Stimulated activated CD8-positive, alpha-beta memory T cell treated with anti-CD3 and anti-CD28 coated beads, Interleukin-7, amount 100 ng/mL, for 24 hours (primary cell): ENCODE data around the gene ZNF385C.

Source experiments
- DNase-seq: peaks from one replicate; pipeline ENCODE4 v3.0.0-alpha.2; 2020; ENCODE audit warnings: low read depth

The ZNF385C gene

DNA sequence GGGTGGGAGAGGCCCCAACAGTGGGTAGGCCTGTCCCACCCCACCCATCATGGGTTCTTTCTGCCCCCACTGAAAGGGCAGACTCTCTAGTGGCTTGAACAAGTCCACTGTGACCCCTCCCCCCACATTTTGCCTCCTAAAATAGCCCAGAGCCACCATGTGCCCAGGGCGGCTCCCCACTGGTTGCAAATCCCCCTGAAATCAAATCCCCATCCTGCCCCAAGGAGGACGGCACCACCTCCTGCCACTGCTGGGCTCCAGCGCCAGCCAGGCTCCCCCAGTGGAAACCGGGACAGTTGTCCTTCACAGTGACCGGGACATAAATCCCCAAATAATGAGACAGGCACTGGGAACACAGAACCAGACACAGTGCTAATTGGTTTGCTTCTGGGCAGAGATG, 20.5 kb downstream of the ZNF385C start:
- DNase-seq, result no peak

DNA sequence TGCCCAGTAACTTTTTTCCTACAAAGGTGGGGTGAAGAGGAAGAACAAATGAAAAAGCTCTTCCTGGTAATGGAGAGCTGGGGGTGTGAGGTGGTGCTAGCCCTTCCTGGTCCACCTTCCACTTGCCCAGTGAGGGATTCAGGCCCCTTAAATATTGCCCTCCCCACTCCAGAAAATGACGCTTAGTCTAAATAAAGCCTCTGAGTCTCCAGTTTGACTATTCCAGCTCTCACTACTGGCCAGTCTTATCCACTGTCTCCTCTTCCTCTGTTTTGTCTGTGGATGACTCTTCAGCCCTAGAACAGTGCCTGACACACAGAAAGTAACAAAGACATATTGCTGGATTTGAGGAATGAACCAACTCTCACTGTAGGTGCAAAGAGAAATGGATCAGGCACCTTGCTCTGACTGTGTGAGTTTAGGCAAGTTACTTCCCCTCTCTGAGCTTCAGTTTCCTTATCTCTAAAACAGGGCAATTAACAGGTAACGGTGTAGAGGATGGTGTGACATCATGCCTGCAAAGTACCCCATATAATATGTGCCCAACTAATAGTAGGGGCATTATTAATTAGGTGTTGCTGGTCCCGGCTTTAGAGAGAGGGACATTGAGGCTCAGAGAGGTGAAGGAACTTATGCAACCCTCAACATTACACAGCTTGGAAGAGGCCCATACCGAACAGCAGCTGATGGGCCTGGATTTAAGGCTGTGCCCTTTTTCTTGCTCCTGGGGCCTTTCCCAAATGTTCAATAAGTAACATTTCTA, 21.3 kb downstream of the ZNF385C start:
- no peak for DNase-seq

DNA sequence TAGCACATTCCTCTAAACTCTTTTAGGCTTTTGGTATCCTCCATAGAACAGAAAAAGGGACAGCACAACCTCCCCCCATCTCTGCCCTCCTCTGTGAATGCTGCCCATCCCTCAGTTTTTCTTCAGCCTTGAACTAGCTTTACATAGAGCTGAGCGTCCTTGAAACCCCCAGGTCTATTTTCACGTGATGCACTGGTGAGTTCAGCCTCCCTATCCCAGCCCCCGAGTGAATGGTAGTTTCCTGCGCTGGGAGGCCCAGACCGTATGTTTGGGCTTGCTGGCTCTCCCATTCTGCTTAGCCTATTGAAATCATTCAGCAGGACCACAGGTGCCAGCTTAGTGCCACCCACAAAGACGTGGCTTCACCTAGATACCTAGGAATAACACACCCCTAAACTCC, 22.5 kb downstream of the ZNF385C start:
- DNase-seq, result no peak

DNA sequence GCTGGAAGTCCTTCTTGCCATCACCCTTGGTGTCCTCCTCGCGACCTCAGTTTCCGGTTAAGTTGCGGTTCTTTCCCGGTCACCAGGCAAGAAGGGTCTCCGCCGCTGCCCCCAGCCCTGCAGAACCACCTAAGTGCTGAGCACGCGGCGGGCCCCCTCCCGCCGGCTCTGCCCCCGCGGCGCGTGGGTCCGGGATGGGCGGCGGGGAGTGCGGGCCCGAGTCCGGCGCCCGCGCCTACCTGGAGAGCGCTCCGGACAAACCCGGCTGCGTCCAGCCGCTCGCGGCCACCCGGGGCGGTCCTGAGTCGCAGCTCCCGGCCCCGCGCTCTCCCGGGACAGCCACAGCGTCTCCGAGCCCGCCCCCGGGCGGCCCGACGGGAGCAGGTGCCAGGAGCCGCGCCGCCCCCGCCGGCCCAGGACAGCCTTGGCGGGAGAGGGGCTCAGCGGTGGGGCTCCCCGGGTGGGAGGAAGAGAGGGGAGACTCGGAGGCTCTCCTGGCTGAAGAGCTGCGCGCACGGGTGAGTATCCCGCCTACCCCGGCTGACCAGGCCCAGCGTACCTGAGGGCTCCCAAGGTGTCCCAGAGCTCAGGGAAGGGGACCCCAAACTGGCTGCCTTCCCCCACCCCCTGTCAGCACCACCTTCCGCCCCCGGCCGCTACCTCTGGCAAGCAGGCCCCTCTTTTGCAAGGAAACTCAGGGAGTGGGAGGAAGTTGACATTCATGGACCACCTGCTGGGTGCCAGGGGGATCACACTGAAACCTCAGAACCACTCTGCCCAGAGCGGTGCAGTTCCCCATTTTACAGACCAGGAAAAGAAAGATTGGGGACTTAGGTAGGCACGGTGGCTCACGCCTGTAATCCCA, 25.7 kb downstream of the ZNF385C start:
- no peak for DNase-seq

DNA sequence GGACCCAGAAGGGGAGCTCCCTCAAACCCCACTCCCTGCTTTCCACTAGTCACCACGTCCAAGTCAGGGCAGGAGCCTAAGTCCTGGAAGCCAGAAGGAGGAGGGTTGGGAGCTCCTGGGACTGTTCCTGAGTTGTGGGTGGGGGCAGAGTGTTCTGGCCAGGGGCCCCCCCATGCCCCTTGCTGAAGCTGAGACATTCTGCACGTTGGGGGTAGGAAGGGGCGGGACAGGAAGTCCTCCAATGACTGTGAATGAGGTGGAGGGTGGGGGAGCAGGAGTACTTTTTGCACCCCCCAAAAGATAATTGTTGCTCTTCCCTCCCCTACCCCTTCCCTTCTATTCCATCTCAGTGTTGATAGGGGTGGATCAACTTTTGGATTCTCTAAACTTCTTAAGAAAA, 26.5 kb downstream of the ZNF385C start:
- DNase-seq, result no peak

DNA sequence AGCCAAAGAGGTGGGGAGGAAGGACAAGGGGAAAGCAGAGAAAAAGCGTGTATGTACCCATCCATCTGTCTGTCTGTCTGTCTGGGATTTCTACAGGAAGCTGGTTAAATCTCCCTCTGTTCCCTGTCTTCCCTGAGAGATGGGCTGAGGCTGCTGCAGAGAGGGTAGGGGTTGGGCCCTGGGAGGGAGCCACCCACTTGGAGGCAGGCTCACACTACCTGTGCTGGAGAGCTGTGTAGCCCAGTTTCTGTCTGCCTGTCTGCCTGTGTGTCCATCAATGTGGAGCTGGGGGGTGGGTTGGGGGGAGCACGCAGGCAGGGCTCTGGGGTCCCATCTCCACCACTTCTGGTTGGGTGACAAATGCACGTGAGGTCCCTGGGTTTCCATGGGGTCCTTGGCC, 29.3 kb downstream of the ZNF385C start:
- DNase-seq, result no peak

DNA sequence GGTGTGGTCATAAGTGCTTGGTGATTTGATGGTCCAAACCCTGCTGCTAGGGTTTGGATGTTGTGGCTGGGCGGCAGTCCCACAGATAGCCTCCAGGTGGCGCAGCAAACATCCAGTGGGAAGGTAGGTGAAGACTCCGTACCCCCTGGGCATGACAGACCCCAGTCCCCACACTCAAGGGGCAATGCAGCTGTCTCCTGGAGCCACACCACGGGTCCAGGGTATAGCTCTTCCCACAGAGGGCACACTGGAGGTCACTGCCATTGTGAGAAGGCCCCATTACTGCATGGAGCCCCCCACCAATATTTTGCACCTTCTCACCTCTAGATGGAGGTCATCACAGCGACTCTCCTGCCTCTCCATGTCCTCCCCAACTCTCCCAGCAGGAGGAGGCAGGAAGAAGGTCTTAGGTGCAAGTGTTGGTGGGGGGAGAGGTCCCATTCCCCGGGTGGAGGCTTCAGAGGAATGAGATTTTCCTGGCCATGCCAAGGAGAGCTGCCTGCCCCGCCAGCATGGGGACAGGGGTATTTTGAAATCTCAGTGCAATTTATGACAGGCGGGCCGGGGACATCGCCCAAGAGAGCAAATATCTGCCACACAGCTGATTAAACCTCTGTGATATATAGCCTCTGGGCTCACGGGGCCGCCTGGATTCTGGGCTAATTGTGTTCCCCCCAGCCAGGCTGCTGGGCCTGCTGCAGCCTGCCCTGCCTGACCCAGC, 30.7 kb downstream of the ZNF385C start:
- peak; percentile 54 for DNase-seq

DNA sequence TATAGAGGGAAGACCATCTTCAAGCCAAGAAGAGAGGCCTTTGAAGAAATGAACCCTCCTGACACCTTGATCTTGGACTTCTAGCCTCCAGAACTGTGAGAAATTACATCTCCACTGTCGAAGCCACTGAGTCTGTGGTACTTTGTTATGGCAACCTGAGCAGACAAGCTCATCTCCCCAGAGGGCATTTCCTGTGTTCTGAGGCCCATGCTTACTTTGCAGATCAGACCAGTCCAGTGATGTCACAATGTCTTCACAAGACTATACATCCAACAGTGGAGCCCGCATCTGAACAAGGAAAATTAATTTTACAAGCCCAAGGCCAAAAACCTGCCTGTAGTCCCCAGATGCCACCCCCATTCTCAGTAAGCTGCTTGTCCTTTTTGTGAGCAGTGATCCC, 33.1 kb downstream of the ZNF385C start:
- no peak for DNase-seq

DNA sequence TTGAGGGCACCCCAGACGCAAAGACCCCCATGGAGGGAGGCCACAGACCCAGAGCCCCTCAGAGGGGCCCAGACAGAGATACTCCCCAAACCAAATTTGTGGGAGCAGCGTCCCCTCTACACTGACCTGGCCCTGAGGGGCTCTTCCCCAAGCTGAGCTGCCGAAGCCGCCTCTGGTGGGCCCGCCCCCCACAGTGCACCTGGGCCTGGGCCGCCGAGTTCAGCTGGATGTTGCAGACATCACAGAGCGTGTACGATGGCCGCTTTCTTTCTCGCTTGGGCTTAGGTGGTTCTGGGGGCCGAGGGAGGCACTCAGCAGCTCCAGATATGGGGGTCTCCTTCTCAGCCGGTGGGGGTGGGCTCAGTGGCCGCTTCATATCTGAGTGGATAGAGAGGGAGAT, 35.6 kb downstream of the ZNF385C start:
- DNase-seq, result no peak

DNA sequence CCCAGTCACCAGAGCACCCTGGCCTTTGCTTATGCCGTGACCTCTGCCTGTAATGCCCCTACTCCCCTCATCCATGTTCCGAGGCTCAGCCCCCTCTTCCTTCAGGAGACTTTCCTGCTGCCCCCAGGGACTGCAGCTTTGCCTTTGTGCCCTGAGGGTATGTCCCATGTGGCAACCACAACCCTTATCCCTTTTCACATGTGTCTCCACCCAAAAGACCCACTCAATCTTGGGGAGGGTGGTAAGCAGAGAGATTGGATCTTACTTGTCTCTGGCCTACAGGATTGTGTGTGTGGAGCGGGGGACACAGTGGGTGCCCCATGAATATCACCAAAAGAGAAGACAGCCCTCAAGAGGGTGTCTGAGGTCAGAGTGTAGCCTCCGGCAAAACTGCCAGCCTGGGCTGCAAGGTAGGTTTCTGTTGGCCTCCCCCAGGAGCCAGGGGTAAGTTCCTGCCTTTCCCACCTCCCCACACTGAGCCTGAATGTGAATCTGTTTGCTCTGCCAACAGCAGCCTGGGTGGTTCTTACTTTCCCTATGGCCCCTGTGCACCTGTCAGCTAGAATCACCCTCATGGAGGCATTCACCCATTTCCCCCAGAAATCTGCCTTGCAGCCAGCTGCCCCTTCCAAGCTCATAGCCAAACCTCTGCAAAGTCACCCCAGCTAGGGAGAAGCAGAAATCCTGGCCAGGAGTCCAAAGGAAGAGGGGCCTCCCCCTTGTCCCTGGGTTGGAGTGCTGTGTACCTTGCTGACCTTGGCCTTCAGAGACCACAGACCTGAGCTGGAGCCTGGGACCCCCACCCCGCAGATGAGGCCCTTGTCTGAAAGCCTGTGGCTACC, 36.4 kb downstream of the ZNF385C start:
- DNase-seq, result no peak

DNA sequence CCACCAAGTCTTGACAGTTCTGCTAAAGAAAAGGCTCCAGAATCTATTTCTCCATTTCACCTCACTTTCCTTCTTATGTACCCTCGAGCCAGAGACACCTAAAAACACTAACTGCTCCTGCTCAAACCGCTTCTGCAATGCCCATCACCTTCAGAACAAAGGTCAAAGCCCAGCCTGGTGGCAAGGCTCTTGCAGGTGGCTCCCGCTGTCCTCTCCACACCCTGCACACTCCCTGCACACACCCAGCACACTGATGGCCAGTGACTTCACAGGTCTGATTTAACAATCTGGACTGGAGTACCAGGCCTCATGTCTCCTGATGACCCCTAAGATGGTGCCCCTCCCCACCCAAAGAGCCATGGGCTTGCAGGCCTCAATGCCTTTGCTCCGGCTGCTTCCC, 38.0 kb downstream of the ZNF385C start:
- DNase-seq, result no peak

DNA sequence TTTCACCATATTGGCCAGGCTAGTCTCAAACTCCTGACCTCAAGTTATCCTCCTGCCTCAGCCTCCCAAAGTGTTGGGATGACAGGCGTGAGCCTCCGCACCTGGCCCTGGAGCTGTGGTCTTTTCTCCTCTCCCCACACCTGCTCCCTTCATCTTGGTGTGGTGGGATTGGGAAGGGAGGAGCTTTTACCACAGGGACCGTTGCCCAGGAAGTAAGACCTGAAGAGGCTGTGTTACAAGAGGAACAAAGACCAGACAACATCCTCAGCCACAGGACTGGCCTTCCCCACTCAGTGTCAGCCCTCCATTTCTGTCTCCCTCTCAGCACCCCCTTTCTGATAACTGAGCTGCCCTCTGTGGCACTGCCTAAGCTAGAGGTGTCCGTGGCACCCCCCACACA, 38.5 kb downstream of the ZNF385C start:
- no peak for DNase-seq

DNA sequence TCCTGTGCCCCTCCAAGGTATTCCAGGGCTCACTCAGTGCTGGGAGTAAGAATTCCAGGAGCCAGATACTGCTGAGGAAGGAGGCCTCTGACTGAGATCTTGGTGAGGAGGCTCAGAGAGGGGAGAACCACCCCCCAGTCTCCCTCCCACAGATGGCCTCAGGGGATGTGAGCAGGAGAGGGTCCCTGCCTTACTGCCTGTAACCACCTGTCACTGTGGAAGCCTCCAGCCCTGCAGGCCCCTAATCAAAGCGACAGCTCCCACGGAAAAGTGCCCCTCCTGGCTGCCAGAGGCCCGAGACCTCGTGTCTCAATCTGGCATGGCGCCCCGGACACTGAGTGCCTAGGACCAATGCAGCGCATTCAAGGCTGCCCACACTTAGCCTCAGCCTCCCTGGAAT, 40.2 kb downstream of the ZNF385C start:
- no peak for DNase-seq

DNA sequence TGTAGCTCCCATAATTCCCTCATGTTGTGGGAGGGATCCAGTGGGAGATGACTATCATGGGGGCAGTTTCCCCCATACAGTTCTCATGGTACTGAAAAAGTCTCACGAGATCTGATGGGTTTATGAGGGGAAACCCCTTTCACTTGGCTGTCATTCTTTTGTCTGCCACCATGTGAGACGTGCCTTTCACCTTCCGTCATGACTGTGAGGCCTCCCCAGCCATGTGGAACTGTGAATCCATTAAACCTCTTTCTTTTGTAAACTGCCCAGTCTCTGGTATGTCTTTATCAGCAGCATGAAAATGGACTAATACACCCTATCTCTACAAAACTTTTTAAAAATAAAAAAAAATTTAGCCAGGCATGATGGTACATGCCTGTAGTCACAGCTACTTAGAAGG, 41.6 kb downstream of the ZNF385C start:
- no peak for DNase-seq

DNA sequence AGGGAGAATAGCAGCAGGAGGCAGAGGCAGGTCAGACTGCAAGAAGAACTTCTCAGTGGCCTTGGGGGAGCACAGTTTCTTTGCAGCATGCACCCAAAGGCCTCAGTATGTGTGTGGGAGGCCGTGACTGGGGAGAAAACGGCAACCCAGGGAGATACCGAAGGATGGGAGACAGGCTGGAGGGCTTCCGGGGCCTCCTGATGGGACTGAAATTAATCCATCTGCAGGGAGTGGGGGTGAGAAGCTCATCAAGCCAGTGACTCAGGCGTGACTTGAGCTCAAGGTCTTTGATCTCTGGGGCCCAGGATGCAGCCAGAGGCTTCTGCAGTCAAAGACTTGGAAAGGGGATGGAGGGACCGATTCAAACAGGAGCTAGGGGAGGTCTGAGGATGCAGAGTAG, 42.8 kb downstream of the ZNF385C start:
- DNase-seq, result no peak

DNA sequence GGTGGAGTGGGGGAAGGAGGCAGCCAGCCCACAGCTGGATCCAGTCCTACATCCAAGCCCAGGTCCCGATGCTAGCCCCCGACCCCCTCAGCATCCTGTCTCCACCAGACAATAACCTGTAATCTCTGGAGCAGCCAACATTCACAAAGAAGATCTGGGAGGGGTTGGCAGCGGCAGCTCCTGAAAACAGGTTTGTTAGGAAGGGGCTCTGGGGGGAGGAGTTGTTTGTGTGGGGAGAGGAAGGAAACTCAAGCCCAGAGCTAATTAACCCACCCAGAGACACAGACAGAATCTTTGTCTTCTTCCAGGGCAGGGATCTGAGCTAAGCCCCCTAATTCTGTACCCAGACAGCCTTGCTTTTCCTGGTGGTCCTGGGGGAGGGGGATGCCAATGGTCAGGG, 43.2 kb downstream of the ZNF385C start:
- no peak for DNase-seq

DNA sequence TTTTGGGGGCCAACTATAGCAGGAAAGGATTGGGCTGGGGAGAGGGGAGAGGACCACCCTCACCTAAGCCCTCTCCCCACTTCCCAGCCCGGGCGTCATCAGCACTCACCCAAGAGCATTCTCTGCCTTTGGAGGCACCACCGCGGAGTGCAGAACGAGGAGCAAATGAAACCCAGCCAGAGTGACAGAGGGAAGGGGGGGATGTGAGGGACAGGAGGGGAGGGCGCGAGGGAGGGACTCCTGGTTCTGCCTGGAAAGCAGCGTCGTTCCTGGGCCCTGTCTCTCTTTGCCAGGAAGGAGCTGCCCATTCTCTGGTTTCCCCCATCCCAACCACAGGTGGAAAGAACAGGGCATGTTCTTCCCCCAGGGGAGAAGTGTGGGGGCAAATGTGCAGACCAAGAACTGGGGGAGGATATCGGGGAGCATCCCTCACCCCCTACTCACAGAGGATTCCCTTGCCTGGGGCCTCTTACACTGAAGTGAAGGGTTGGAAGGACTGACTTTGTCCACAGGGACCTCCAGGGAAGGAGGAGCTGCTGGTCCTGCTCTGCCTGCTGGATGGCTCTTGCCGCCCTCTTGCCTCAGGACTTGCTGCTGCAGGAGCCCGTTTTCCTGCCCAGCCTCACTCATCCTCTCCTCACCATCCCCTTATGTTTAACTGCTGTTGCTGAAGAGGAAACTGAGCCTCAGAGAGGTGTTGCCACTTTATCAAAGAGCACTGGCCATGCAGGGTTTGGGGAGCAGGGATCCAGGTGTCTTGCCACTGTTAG, 44.4 kb downstream of the ZNF385C start:
- no peak for DNase-seq

DNA sequence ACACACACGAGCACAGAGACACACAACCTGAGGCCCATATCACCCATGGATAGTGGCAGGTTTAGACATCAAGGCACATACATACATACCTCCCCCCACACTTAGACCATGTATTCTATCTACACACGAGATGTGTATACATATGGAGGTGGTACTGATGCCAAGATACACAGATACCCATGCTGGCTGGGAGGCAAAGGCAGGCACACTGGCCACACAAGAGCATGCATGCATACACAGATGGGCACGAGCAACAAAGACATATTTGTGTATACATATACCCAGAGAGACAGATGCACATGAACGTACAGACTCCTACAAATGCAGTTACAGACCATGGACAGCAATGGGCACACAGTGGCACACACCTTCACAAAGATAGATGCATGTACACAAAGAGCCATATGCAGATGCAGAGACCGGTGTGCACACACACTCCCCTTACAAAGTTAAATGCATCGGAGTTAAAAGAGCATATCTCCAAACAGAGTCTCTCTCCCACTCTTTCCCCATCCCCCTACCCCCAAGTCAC, 45.9 kb downstream of the ZNF385C start:
- no peak for DNase-seq

DNA sequence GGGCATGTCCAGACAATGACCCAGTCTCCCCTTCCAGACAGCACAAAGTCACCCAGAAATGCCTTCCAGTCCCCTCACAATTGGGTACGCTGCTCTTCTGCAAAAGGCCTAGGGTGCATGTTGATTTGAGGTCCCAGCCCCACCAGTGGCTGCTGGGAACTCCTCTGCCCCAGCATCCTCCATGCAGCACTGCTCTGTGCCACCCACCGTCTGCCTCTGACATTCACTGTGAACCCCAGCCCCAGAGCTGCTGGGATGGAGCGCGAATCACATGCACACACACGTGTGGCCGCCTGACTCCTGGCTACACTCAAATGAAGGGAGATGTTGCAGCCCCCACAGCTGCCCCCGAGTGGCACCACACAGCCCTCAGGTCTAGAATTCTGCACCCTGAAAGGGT, 46.6 kb downstream of the ZNF385C start:
- DNase-seq, result no peak

DNA sequence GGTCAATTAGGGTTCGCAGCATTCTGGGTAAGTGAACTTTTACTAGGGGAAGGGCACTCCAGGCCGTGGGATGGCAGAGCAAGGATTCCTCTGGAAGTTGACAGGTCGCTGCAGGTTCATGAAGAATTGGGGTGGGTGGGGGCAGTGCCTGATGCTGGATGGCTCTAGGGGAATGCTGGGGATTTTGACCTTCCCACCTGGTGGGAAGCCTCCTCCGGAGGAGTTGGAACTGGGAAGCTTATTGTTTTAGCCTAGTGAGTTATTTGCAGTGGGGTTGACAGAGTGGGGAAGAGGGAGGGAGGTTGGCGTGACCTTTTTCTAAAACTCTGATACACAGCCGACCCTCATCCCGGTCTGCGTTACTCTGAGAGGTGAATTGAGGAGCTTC, 47.3 kb downstream of the ZNF385C start:
- DNase-seq, result no peak
